Progenitor cell of endocrine pancreas (in vitro differentiated cells): ENCODE measurements around the gene RAD51B. TPM values are rescaled to one million over a fixed set of nuclear protein-coding genes. Genes with fewer than 3 reads are reported as not detected.

Experiments used
- DNase-seq: peaks from one replicate; pipeline ENCODE4 v3.0.0; 2021; ENCODE audit warnings: low spot score; ENCODE audit not compliant: unreplicated experiment
- H3K27ac Mint-ChIP-seq: 2 replicates; pipeline ENCODE4 v1.8.0; 2021; ENCODE audit warnings: mild to moderate bottlenecking, moderate library complexity, mixed read lengths
- H3K27me3 Mint-ChIP-seq: 2 replicates; pipeline ENCODE4 v1.8.0; 2021; ENCODE audit warnings: mixed read lengths
- H3K36me3 Mint-ChIP-seq: 2 replicates; pipeline ENCODE4 v1.8.0; 2022; ENCODE audit warnings: mixed read lengths; ENCODE audit not compliant: insufficient read depth
- H3K4me1 Mint-ChIP-seq: 2 replicates; pipeline ENCODE4 v1.8.0; 2021; ENCODE audit warnings: low read depth, mixed read lengths
- H3K4me3 Mint-ChIP-seq: 2 replicates; pipeline ENCODE4 v1.8.0; 2021; ENCODE audit warnings: low read depth, mild to moderate bottlenecking, moderate library complexity, mixed read lengths
- H3K9me3 Mint-ChIP-seq: 2 replicates; pipeline ENCODE4 v1.8.0; 2021; ENCODE audit warnings: low read depth, mixed read lengths
- CTCF ChIP-seq: fragments of 200-600 bp; sonication (generic); IDR thresholded peaks from one replicate; pipeline ENCODE4 v1.5.0; 2021; ENCODE audit warnings: antibody characterized with exemption, mild to moderate bottlenecking; ENCODE audit not compliant: unreplicated experiment
- total RNA-seq: library from RNA; stranded (reverse); gene quantifications from 2 replicates; pipeline ENCODE4 v1.2.1, GENCODE V29; 2021

Gene RAD51B
- total RNA-seq, 1 donor from 2014 or later: 24.7 TPM

GRCh38 chr14:67977434-67978034, 158.0 kb downstream of the RAD51B start:
- Mint-ChIP-seq H3K27me3 (no peaks in the 10 kb centered on the region), H3K4me1 (peaks cover 35% of the 10 kb centered on the region), H3K36me3 (no peaks in the 10 kb centered on the region), H3K4me3 (no peak overlapping the region), H3K27ac (peak overlapping the region; percentile 83), H3K9me3 (no peaks in the 10 kb centered on the region)
- TF ChIP-seq CTCF: no peak
- DNase-seq: no peak

GRCh38 chr14:67978749-67979148, 159.2 kb downstream of the RAD51B start:
- peaks cover 32% of the 10 kb centered on the region for H3K4me1 Mint-ChIP-seq
- no peak overlapping the region for H3K27ac Mint-ChIP-seq
- H3K4me3 Mint-ChIP-seq: no peak overlapping the region

GRCh38 chr14:67982711-67983608, 163.4 kb downstream of the RAD51B start:
- Mint-ChIP-seq H3K27me3 (no peaks in the 10 kb centered on the region), H3K9me3 (no peaks in the 10 kb centered on the region), H3K4me1 (peaks cover 7% of the 10 kb centered on the region), H3K36me3 (no peaks in the 10 kb centered on the region), H3K4me3 (no peak overlapping the region), H3K27ac (peak overlapping the region; percentile 29)
- no peak for TF ChIP-seq CTCF
- DNase-seq: no peak

More at GRCh38 chr14:67978749-67979148, 159.2 kb downstream of the RAD51B start:
- TF ChIP-seq CTCF: no peak
- no peak for DNase-seq
- no peaks in the 10 kb centered on the region for H3K9me3 Mint-ChIP-seq
- H3K36me3 Mint-ChIP-seq: no peaks in the 10 kb centered on the region
- no peaks in the 10 kb centered on the region for H3K27me3 Mint-ChIP-seq

- Mint-ChIP-seq H3K36me3 (no peaks in the 10 kb centered on the region), H3K9me3 (no peaks in the 10 kb centered on the region), H3K4me1 (peaks cover 1% of the 10 kb centered on the region), H3K4me3 (no peak overlapping the region), H3K27me3 (no peaks in the 10 kb centered on the region), H3K27ac (no peak overlapping the region)
- no peak for TF ChIP-seq CTCF
- DNase-seq: no peak
Measured at GRCh38 chr14:67984274-67984673, 164.7 kb downstream of the RAD51B start.

GRCh38 chr14:67986131-67986841, 166.7 kb downstream of the RAD51B start:
- DNase-seq: no peak
- Mint-ChIP-seq H3K27me3 (no peaks in the 10 kb centered on the region), H3K4me3 (no peak overlapping the region), H3K9me3 (no peaks in the 10 kb centered on the region), H3K27ac (no peak overlapping the region), H3K4me1 (peaks cover 3% of the 10 kb centered on the region), H3K36me3 (no peaks in the 10 kb centered on the region)
- no peak for TF ChIP-seq CTCF
